HG02973 (cell line): Measurements from ENCODE around the gene CC2D2B.
"Not testable (repeated sequence)": the region's sequence is repeated elsewhere in the genome, so short reads cannot be mapped to it uniquely, and the experiment has no call there.

ENCODE experiments used
- ATAC-seq: cut with Tn5 transposase; IDR thresholded peaks from one replicate; pipeline ENCODE4 v1.9.1; 2021; ENCODE audit warnings: moderate library complexity; ENCODE audit not compliant: unreplicated experiment

CC2D2B gene

DNA sequence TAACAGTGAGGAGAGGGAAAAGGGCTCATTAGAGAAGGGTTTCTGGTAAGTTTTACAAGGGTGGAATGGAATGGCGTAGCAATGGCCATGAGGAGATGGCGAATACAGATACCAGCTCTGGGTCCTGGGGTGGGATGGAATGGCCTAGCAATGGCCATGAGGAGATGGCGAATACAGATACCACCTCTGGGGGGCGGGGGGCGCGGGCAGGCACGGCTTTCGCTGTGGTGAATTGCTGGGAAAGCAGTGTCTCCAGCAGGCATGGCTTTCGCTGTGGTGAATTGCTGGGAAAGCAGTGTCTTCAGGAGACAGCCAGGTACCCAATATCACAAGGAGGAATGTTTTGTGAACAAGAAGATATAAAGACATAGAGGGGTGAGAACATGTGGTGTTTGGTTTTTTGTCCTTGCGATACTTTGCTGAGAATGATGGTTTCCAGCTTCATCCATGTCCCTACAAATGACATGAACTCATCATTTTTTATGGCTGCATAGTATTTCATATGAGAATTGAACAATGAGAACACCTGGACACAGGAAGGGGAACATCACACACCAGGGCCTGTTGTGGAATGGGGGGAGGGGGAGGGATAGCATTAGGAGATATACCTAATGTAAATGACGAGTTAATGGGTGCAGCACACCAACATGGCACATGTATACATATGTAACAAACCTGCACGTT lies 1.7 kb upstream of the CC2D2B start:
- not testable (repeated sequence) for ATAC-seq

GRCh38 chr10:95906677-95907455 lies 909 bp upstream of the CC2D2B start:
- ATAC-seq, result peak; percentile 31

- no peak for ATAC-seq
These were observed 675 bp downstream of the CC2D2B start for GRCh38 chr10:95908450-95908849.

GRCh38 chr10:95909561-95909960 lies 1.8 kb downstream of the CC2D2B start:
- no peak for ATAC-seq

GRCh38 chr10:95916039-95916438 lies 8.3 kb downstream of the CC2D2B start:
- ATAC-seq, result not testable (repeated sequence)

- ATAC-seq, result no peak
These were observed 13.1 kb downstream of the CC2D2B start for GRCh38 chr10:95920798-95921426.

DNA sequence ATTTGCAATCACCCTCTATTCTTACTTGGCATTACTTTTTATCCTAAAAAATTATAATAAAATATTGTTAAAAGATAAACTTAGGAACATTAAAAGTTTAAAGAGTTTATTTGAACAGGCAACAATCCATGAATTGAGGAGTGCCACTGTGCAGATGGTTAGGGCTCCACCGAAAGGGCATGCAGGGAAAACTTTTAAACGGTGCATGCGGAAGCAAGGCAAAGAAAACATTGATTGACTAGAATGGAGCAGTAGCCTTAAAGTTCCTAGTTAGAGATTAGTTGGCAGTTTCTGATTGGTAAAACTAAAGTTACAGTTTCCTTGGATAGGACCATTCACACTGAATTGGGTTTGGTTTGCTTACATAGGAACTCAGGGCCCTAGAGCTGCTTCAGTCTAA lies 17.3 kb downstream of the CC2D2B start:
- ATAC-seq, result no peak

GRCh38 chr10:95935429-95935828 lies 27.7 kb downstream of the CC2D2B start:
- no peak for ATAC-seq

GRCh38 chr10:95941115-95941514 lies 33.3 kb downstream of the CC2D2B start:
- no peak for ATAC-seq

DNA sequence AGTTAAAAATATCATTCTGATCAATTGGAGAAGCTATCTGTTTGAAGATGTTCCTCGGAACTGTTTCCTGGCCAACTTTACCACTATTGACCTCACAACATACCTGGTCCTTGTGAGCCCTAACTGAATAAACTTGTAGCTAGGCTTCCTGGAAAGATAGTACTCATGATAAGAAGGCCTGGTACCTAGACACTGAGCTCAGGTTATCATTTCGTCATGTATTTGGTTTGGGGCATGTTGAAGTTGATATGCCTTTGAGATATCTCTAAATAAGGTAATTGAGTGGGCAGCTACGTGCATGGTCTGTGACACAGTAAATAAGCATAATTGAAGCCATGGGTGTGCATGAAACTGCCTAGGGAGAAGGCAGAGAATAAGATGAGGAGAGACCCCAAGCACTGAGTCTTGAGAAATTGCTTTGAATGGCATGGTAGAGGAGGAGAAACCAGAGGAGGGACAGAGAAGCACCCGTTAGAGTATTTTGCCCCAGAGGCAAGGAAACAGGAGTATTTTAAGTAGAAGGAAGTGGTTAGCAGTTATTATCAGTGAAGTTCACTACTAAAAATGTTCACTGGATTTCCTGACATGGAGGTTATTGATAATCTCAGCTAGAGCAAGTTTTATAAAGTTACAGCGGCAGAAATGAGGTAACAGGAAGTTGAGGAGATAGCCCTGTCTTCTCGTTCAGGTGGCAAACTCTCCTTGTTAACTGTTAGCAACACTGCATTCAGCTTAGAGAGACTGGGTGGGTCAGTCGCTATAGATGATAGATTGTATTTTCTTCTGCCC lies 55.6 kb downstream of the CC2D2B start:
- no peak for ATAC-seq

DNA sequence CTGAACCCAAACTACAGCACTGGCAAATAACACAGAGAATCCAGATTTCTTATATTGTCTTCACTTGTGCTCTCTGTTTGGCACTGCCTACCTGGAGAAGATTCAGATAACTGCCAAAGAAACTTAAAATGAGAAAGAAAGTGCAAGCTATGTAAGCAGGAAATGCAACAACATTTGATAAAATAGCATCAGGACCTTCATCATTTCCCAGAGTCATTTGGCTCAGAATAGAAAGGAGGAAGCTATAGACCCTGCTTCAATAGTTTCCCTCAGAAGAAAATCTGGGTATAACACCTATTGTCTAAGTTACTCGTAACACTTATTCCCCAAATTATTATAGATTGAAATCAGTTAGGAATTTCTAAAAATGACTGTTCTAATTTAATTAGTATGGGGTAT lies 56.2 kb downstream of the CC2D2B start:
- ATAC-seq, result no peak

DNA sequence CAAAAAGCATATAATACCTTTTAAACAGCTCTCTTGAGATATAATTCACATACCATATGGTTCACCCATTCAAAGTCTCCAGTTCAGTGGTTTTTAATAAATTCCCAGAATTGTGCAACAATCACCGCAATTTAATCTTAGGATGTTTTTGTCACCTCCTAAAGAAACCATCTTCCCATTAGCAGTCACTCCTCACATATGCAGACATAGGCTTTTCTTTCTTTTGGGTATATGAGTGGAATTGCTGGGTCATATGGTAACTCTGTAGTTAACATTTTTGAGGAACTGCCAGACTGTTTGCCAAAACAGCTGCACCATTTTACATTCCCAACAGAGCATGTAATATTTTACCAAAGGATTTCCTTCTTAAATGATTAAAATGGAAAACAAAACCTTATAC lies 57.0 kb downstream of the CC2D2B start:
- ATAC-seq, result no peak

- no peak for ATAC-seq
These were observed 68.8 kb downstream of the CC2D2B start for GRCh38 chr10:95976362-95977229.

GRCh38 chr10:95982200-95982599 lies 74.4 kb downstream of the CC2D2B start:
- ATAC-seq, result no peak

GRCh38 chr10:95987685-95988426 lies 80.1 kb downstream of the CC2D2B start:
- peak; percentile 96 for ATAC-seq

DNA sequence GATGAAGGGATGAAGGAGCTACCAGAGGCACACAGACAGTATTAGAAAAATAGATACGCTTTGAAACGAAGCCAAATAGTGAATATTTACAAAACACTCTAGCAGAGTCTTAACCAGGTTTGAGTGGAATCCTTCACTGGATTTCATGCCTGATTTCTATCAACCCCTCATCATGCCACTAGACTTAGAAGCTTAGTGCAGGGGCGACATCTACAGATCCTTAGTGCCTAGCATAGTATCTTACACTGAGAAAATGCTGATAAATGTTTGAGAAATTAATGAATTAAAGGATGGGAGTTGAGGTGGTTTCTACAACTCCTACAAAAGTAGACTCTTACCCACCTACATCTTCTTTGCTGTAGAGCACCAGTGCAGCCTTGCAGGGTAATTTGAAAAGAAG lies 80.9 kb downstream of the CC2D2B start:
- no peak for ATAC-seq

DNA sequence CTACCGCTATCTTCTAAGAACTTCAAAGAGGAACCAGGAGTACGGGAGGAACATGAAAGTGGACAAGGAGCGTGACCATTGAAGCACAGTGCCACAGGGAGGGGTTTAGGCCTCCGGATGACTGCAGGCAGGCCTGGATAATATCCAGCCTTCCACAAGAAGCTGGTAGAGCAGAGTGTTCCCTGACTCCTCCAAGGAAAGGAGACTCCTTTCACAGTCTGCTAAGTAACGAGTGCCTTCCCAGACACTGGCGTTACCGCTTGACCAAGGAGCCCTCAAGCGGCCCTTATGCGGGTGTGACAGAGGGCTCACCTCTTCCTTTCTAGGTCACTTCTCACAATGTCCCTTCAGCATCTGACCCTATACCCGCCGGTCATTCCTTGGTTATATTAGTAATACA lies 86.6 kb downstream of the CC2D2B start:
- ATAC-seq, result not testable (repeated sequence)

DNA sequence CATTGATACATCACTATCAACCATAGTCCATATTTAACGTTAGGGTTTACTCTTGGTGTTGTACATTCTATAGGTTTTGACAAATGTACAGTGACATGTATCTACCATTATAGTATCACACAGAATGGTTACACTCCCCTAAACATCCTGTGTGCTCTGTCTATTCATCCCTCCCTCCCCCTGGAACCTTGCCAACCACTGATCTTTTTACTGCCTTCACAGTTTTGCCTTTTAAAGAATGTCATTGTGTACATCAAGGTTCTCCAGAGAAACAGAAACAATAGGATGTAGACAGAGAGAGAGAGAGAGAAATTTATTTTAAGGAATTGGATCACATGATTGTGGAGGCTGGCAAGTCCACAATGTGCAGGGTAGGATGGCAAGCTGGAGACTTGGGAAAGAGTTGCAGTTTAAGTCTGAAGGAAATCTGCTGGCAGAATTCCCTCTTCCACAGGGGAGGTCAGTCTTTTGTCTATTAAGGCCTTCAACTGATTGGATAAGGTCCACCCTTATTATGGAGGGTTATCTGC lies 90.5 kb downstream of the CC2D2B start:
- no peak for ATAC-seq

GRCh38 chr10:96013956-96014355 lies 106.2 kb downstream of the CC2D2B start:
- ATAC-seq, result no peak
